22Rv1 (cell line): ENCODE data around the gene LMAN2L.

Experiments used
- H3K27ac ChIP-seq: fragments of 450-650 bp; 2 replicates; pipeline ENCODE4 v1.5.1; 2017
- CTCF ChIP-seq: fragments of 450-650 bp; IDR thresholded peaks from 2 replicates; pipeline ENCODE4 v1.5.1; 2017; ENCODE audit warnings: mild to moderate bottlenecking
- ZFX ChIP-seq: fragments of 450-650 bp; IDR thresholded peaks from 2 replicates; pipeline ENCODE4 v1.6.1; 2017; ENCODE audit warnings: antibody characterized with exemption, borderline replicate concordance

The LMAN2L gene

GRCh38 chr2:96716388-96716787, 23.5 kb downstream of the LMAN2L start:
- no peak overlapping the region for H3K27ac ChIP-seq
- TF ChIP-seq ZFX: no peak
- TF ChIP-seq CTCF: no peak

GRCh38 chr2:96715658-96716057, 24.2 kb downstream of the LMAN2L start:
- peak overlapping the region; percentile 56; the same call in 1 of the 2 replicates for H3K27ac ChIP-seq
- TF ChIP-seq ZFX (no peak), CTCF (no peak)

- TF ChIP-seq CTCF: no peak
- TF ChIP-seq ZFX: no peak
- H3K27ac ChIP-seq: no peak overlapping the region
Measured at GRCh38 chr2:96710985-96711384, 28.9 kb downstream of the LMAN2L start.

GRCh38 chr2:96703021-96703751, 36.7 kb downstream of the LMAN2L start:
- TF ChIP-seq CTCF (no peak), ZFX (no peak)
- no peak overlapping the region for H3K27ac ChIP-seq

GRCh38 chr2:96702098-96702785, 37.6 kb downstream of the LMAN2L start:
- TF ChIP-seq CTCF: no peak
- H3K27ac ChIP-seq: no peak overlapping the region

- no peak overlapping the region for H3K27ac ChIP-seq
- TF ChIP-seq ZFX: no peak
Measured at GRCh38 chr2:96701636-96702035, 38.2 kb downstream of the LMAN2L start.

- no peak overlapping the region for H3K27ac ChIP-seq
- TF ChIP-seq ZFX: no peak
- no peak for TF ChIP-seq CTCF
Measured at GRCh38 chr2:96700086-96700485, 39.8 kb downstream of the LMAN2L start.
